Activated CD8-positive, alpha-beta memory T cell treated with anti-CD3 and anti-CD28 coated beads, Interleukin-2, amount 10 ng/mL, durations not matched to agents 7 days and 5 days (primary cell): ENCODE data around the gene HIVEP1. TPM values are rescaled to one million over a fixed set of nuclear protein-coding genes. Genes with fewer than 3 reads are reported as not detected.
"Not testable (repeated sequence)": the region's sequence is repeated elsewhere in the genome, so short reads cannot be mapped to it uniquely, and the experiment has no call there.

ENCODE experiments used
- ATAC-seq: fragments of 150-1000 bp; cut with Tn5 transposase; one replicate; pipeline ENCODE4 v1.10.0; 2021; ENCODE audit warnings: moderate library complexity
- CTCF ChIA-PET: fragments of 350-600 bp; sonication (Branson Sonifier 250); formaldehyde crosslinking; loops from one replicate; lab custom pipeline; 2021; ENCODE audit warnings: antibody characterized with exemption; lab: Charles Lee
- DNase-seq: peaks from one replicate; pipeline ENCODE4 v3.0.0-alpha.2; 2020
- H3K27ac Mint-ChIP-seq: one replicate; pipeline ENCODE4 v1.8.0; 2021; ENCODE audit warnings: mild to moderate bottlenecking, mixed read lengths
- H3K27me3 Mint-ChIP-seq: one replicate; pipeline ENCODE4 v1.8.0; 2021; ENCODE audit warnings: mixed read lengths
- H3K36me3 Mint-ChIP-seq: one replicate; pipeline ENCODE4 v1.8.0; 2021; ENCODE audit warnings: mild to moderate bottlenecking, mixed read lengths
- H3K4me1 Mint-ChIP-seq: one replicate; pipeline ENCODE4 v1.8.0; 2021; ENCODE audit warnings: mixed read lengths
- H3K4me3 Mint-ChIP-seq: one replicate; pipeline ENCODE4 v1.8.0; 2021; ENCODE audit warnings: mild to moderate bottlenecking, moderate library complexity, mixed read lengths
- H3K9me3 Mint-ChIP-seq: one replicate; pipeline ENCODE4 v1.8.0; 2022; ENCODE audit warnings: low read depth, mixed read lengths
- total RNA-seq, 2 experiments: library from RNA; stranded (reverse); gene quantifications; one replicate each; pipeline ENCODE4 v1.2.3, GENCODE V29; 2021

The HIVEP1 gene
- total RNA-seq, 2 experiments from 2014 or later: 31.1 to 42.0 TPM

DNA sequence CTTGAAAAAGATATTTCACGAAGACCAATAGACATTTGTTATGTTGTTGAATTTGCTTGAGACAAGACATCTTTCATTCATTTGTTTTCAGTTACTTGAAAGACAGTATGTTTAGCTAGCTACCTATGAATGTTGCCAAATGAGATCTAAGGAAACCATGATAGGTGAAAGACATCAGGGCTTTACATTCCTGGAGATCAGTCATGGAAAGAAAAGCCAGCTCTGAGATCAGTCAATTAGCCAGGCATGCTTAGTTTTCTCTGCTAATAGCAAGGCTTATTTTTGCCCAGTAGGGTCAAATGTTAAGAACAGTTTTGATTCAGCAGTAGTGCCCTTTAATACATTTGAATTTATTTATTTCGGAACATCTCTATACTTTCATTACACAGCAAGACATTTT lies 161.5 kb downstream of the HIVEP1 start:
- Mint-ChIP-seq H3K27ac (no peak overlapping the region), H3K4me1 (no peaks in the 10 kb centered on the region), H3K36me3 (peaks cover 4% of the 10 kb centered on the region), H3K27me3 (peaks cover 7% of the 10 kb centered on the region), H3K4me3 (no peak overlapping the region), H3K9me3 (peaks cover 5% of the 10 kb centered on the region)
- CTCF ChIA-PET: no interaction called here
- ATAC-seq (no peak), DNase-seq (no peak)

DNA sequence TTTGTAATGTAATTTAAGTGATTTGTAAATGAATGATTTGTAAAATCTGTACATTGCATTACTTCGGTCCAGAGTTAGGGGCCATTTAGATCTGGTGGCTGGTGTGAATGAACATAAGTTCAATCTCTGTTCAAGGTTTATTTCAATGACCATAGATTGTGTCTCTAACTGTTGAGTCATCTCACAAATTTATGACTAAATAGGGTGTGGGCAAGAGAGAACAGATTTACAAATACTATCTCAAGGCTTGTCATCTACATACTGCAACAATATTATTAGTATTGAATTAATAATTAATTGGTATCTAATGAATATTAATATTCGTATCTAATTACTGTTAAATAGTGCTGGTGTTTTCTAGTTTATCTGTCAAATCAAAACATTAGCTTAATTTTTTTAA lies 162.8 kb downstream of the HIVEP1 start:
- CTCF ChIA-PET: no interaction called here
- Mint-ChIP-seq H3K27ac (no peak overlapping the region), H3K36me3 (peaks cover 4% of the 10 kb centered on the region), H3K4me3 (no peak overlapping the region), H3K9me3 (peaks cover 5% of the 10 kb centered on the region), H3K4me1 (no peaks in the 10 kb centered on the region), H3K27me3 (peaks cover 7% of the 10 kb centered on the region)
- ATAC-seq (no peak), DNase-seq (no peak)

DNA sequence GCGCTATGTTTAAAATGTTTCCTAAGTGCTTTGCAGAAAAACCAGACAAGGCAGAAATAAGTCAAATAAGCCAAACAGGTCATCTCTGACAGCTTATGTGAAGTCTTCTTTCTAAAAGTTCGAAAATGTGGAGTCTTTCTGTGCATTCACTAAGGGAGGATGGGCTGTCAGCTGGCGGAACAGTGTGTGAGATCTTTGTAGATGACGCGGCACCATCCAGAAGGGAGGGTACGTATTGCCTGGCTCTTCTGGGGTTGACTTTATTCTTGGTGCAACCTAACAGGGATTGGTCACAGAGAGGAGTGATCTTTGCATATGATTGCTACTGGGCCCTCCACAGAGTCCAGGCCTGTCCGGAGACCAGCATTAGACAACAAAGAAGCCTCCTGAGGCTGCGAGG lies 163.5 kb downstream of the HIVEP1 start:
- H3K4me1 Mint-ChIP-seq: no peaks in the 10 kb centered on the region
- peaks cover 7% of the 10 kb centered on the region for H3K27me3 Mint-ChIP-seq
- peaks cover 5% of the 10 kb centered on the region for H3K9me3 Mint-ChIP-seq
- no peak overlapping the region for H3K27ac Mint-ChIP-seq
- CTCF ChIA-PET: no interaction called here
- H3K36me3 Mint-ChIP-seq: peaks cover 4% of the 10 kb centered on the region
- no peak overlapping the region for H3K4me3 Mint-ChIP-seq
- DNase-seq (no peak), ATAC-seq (no peak)

DNA sequence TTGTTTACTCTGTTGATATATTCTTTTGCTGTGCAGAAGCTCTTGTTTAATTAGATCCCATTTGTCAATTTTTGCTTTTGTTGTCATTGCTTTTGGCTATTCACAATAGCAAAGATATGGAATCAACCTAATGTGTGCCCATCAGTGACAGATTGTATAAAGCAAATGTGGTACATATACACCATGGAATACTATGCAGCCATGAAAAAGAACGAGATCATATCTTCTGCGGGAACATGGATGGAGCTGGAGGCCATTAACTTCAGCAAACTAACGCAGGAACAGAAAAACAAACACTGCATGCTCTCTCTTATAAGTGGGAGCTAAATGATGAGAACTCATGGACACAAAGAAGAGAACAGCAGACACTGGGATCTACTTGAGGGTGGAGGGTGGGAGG lies 164.7 kb downstream of the HIVEP1 start:
- not testable (repeated sequence) for ATAC-seq, H3K9me3 Mint-ChIP-seq

DNA sequence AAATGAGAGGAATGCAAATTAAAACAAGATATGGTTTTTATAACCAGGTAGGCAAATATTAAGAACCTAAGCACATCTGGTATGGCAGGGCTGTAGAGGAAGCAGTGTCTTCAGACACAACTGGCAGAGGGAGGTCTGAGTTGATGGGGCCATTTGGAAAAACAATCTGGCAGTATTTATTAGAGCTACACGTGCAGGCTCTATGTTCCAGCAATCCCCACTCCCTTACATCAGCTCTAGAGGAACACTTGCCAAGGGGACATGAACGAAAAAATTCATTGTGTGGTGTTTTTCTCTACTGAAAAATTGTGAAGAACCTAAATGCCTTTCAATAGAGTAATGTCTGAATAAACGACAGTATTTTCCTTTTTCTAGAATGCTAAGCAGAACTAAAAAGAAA lies 166.4 kb downstream of the HIVEP1 start:
- CTCF ChIA-PET: no interaction called here
- no peak for ATAC-seq
- Mint-ChIP-seq H3K27me3 (peaks cover 15% of the 10 kb centered on the region), H3K36me3 (peaks cover 5% of the 10 kb centered on the region), H3K9me3 (peaks cover 5% of the 10 kb centered on the region), H3K4me1 (peaks cover 8% of the 10 kb centered on the region), H3K27ac (no peak overlapping the region), H3K4me3 (no peak overlapping the region)
- no peak for DNase-seq

More for the DNA sequence above, 164.7 kb downstream of the HIVEP1 start:
- not testable (repeated sequence) for H3K27ac Mint-ChIP-seq, DNase-seq, H3K4me3 Mint-ChIP-seq, H3K36me3 Mint-ChIP-seq, H3K4me1 Mint-ChIP-seq, H3K27me3 Mint-ChIP-seq
- CTCF ChIA-PET: interaction anchor here (0.9 kb wide), 1 partner anchor 112 kb away, joined by 3 read pairs; no protein-coding TSS in a partner anchor

DNA sequence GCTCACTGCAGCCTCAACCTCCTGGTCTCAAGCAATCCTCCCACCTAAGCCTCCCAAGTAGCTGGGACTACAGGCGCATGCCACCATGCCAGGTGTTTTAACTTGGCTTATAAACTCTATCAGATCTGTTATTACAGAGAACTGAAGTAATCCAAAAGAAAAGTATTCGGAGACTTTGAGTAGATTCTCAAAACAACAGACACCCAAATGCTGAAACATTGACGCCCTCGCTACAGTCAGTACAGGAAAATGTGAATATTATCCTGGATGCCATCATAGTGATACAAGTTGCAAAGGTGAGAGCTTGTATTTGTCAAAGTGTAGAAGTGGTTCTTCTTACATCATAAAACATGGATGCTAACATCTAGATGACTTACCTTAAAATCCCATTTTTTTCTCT lies 169.4 kb downstream of the HIVEP1 start:
- ATAC-seq: no peak
- Mint-ChIP-seq H3K9me3 (peaks cover 5% of the 10 kb centered on the region), H3K36me3 (peaks cover 5% of the 10 kb centered on the region), H3K27ac (no peak overlapping the region), H3K4me1 (peaks cover 19% of the 10 kb centered on the region), H3K4me3 (no peak overlapping the region), H3K27me3 (peaks cover 19% of the 10 kb centered on the region)
- CTCF ChIA-PET: no interaction called here
- DNase-seq: no peak

DNA sequence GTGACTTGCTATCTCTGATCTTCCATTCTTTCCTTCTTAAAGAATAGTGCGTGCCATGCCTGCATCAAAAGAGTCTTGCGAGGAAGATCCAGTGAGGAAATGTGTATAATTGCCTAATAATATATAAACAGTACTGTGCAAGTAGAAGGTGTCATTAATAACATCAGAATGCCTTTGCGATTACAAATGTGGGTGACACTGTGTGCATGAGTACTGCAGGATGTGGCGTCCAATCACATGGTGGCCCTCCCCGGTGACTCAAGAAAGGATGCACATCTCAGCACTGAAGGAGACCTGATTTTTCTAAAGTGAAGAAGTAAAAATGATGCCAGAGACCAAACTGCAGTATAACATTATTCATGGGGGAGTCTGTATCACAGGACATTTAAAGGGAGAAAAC lies 170.6 kb downstream of the HIVEP1 start:
- DNase-seq (peak; percentile 56), ATAC-seq (peak; percentile 69)
- H3K4me1 Mint-ChIP-seq: peaks cover 19% of the 10 kb centered on the region
- no peak overlapping the region for H3K27ac Mint-ChIP-seq
- peaks cover 1% of the 10 kb centered on the region for H3K36me3 Mint-ChIP-seq
- CTCF ChIA-PET: no interaction called here
- no peak overlapping the region for H3K4me3 Mint-ChIP-seq
- H3K27me3 Mint-ChIP-seq: peaks cover 15% of the 10 kb centered on the region
- H3K9me3 Mint-ChIP-seq: no peaks in the 10 kb centered on the region

DNA sequence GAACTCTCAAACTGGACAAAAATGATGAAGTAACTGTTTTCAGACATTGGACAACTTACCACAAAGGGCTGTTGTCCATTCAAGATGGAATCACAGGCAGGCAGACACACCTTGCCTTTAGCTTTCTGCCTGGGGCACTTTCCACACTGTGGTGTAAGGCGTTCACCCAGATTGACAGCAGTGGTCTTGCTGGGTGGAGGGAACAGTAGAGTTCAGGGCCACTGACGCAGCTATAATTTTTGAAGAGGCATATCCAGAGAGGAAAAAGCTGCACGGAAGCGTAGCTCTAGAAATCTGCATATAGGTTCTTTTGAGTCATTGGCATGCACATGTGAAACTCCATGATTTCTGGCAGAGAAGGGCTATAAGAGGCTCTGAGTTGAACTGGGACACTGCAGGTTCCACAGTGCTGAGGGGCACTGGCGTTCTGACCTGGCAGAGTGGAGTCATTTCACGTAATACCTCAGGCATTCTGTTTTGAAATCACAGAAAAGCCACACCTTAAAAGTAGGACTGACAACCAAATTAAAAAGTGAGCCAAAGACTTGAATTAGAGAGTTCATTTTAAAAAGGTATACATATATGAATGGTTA lies 173.1 kb downstream of the HIVEP1 start:
- Mint-ChIP-seq H3K4me3 (no peak overlapping the region), H3K9me3 (no peaks in the 10 kb centered on the region), H3K36me3 (peaks cover 1% of the 10 kb centered on the region), H3K4me1 (peaks cover 19% of the 10 kb centered on the region), H3K27ac (no peak overlapping the region), H3K27me3 (peaks cover 15% of the 10 kb centered on the region)
- no peak for DNase-seq
- no peak for ATAC-seq
- CTCF ChIA-PET: no interaction called here

DNA sequence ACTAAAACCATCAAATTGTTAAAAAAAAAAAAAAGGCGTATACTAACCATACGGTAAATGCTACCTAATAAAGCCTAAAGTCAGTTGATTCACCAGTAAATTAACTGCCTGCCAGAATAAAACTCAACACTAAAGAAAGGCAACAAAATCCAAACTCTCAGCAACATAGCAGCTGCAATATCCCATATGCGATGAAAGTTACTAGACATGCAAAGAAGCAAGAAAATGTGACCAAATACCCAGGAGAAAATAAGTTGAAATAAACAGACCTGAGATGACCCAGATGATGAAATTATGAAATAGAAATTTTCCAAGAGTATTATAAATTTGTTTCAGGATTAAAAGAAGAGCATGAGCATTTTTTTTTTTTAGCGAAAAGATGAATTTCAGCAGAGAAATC lies 174.4 kb downstream of the HIVEP1 start:
- H3K4me1 Mint-ChIP-seq: peaks cover 19% of the 10 kb centered on the region
- peaks cover 20% of the 10 kb centered on the region for H3K27me3 Mint-ChIP-seq
- no peaks in the 10 kb centered on the region for H3K9me3 Mint-ChIP-seq
- CTCF ChIA-PET: no interaction called here
- H3K4me3 Mint-ChIP-seq: no peak overlapping the region
- H3K27ac Mint-ChIP-seq: no peak overlapping the region
- ATAC-seq: no peak
- peaks cover 1% of the 10 kb centered on the region for H3K36me3 Mint-ChIP-seq
- no peak for DNase-seq

DNA sequence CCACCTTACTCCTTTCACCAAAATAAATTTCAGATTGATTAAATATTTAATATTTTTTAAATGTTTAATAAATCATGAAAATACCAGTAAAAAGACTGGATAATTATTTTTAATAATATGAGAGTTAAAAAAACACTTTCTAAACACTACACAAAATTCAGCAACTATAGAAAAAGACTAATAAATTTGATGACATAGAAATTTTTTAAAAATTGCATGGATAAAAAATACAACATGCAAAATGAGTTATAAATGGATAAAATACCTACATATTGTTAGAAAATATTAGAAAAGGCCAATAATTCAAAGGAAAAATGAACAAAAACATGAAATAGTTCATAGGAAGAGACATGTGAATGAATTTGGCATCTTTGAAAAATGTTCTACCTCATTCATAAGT lies 177.0 kb downstream of the HIVEP1 start:
- ATAC-seq (no peak), DNase-seq (no peak)
- Mint-ChIP-seq H3K9me3 (no peaks in the 10 kb centered on the region), H3K4me3 (no peak overlapping the region), H3K27me3 (peaks cover 8% of the 10 kb centered on the region), H3K4me1 (peaks cover 8% of the 10 kb centered on the region), H3K36me3 (no peaks in the 10 kb centered on the region), H3K27ac (no peak overlapping the region)
- CTCF ChIA-PET: no interaction called here

DNA sequence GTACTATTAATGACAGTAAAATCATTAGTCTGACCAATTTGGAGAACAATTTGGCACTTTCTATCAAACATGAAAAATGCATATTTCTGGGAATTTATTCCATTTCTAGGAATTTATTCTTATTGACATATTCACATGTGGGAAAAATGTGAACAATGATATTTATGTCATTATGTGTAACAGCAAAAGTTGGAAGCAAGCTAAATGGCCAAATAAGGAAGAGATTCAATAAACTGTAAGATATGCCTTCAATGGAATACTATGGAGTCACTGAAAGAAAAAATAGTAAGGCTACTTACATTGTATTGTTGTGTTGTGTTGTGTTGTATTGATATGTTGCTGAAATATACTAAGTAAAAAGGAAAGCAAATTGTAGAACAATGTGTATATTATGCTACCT lies 177.5 kb downstream of the HIVEP1 start:
- Mint-ChIP-seq H3K4me1 (peaks cover 3% of the 10 kb centered on the region), H3K36me3 (no peaks in the 10 kb centered on the region), H3K27ac (no peak overlapping the region), H3K9me3 (no peaks in the 10 kb centered on the region), H3K4me3 (no peak overlapping the region), H3K27me3 (peaks cover 5% of the 10 kb centered on the region)
- DNase-seq (no peak), ATAC-seq (no peak)
- CTCF ChIA-PET: no interaction called here

DNA sequence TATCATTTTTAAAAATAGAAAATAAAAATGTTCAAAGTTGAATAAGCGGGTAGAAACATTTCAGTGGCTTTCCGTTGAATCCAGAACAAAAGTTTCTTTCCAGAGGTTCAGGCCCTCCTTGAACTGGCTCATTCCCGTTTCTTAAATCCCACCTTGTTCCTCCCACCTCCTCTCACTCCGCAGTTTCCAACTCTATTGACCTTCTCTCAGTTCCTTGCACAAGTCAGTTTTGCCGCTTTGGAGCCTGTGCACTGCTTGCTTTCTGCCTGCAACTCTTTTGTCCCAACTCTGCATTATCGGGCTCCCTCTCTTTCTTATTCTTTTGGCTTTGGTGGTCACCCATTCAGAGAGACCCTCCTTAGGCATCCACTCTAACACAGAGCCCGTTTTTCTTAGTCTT lies 178.1 kb downstream of the HIVEP1 start:
- no peak overlapping the region for H3K27ac Mint-ChIP-seq
- no peak for ATAC-seq
- no peak overlapping the region for H3K4me3 Mint-ChIP-seq
- no peaks in the 10 kb centered on the region for H3K36me3 Mint-ChIP-seq
- CTCF ChIA-PET: no interaction called here
- no peaks in the 10 kb centered on the region for H3K9me3 Mint-ChIP-seq
- no peak for DNase-seq
- H3K4me1 Mint-ChIP-seq: no peaks in the 10 kb centered on the region
- H3K27me3 Mint-ChIP-seq: peaks cover 6% of the 10 kb centered on the region

DNA sequence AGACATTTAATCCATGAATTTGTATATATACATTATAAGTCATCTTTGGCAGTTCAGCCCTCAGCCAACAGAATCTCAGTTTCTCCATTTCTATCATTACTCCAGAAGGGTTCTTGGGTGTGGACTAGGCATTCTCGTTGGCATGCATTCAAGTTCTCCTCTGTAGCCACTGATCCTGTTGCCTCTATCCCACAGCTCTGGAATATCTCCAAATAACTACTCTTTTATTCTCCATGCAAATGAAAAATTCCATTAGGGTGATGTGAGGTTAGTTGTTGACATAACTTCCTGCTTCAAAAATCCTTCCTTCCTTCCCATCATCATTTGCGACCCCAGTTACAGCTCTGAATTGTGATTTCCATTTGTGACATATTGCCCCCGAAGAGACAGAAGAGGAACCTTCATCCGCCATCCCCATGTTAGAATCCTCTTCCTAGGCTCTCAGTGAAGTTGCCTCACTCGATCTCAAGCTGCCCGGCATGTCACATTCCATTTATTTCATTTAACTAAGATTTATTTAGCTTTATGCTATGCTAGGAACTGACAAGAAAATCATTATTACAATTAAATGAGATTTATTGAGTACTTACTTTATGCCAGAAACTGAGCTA lies 184.3 kb downstream of the HIVEP1 start:
- H3K27ac Mint-ChIP-seq: no peak overlapping the region
- DNase-seq (no peak), ATAC-seq (no peak)
- H3K4me3 Mint-ChIP-seq: no peak overlapping the region
- CTCF ChIA-PET: no interaction called here
- H3K27me3 Mint-ChIP-seq: peaks cover 4% of the 10 kb centered on the region
- no peaks in the 10 kb centered on the region for H3K4me1 Mint-ChIP-seq
- H3K36me3 Mint-ChIP-seq: no peaks in the 10 kb centered on the region
- no peaks in the 10 kb centered on the region for H3K9me3 Mint-ChIP-seq

DNA sequence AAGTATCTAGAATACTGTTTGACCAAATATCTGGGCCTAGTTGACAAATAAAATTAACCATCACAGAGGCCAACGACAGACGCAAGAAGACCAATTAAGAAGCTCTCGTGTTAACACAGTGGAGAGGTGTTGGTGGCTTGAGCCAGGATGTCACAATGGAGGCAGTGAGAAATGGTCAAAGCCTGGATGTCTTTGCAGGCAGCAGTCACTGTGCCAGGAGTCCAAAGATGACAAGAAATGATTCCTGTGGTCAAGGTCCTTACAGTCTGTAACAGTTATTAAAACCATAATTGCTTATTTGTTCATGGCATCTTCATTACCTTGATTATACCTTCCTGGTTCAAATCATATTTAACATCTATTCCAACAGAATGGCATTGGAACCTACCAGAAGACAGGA lies 186.7 kb downstream of the HIVEP1 start:
- Mint-ChIP-seq H3K4me1 (no peaks in the 10 kb centered on the region), H3K36me3 (no peaks in the 10 kb centered on the region), H3K9me3 (no peaks in the 10 kb centered on the region), H3K27ac (no peak overlapping the region), H3K27me3 (peaks cover 4% of the 10 kb centered on the region), H3K4me3 (no peak overlapping the region)
- CTCF ChIA-PET: no interaction called here
- DNase-seq (no peak), ATAC-seq (no peak)
